Cardiac fibroblast (primary cell): ENCODE measurements around the gene ZNF37A.
"Not testable (repeated sequence)": the region's sequence is repeated elsewhere in the genome, so short reads cannot be mapped to it uniquely, and the experiment has no call there.

Experiments
- DNase-seq, 2 donors: peaks; one replicate each; pipeline versions ENCODE4 v3.0.0 to v3.0.0-alpha.2; 2010; ENCODE audit warnings: low read depth in 2 of 2
- H3K4me3 ChIP-seq, 2 donors: replicated peaks in 1 of 2; 1 replicate in 1 of 2; 2 replicates in 1 of 2; pipeline ENCODE4 v1.5.1; 2011; ENCODE audit warnings: low read depth in 2 of 2, low read length in 2 of 2, mild to moderate bottlenecking in 2 of 2, moderate library complexity in 1 of 2
- CTCF ChIP-seq: IDR thresholded peaks from one replicate; pipeline ENCODE4 v1.5.1; 2011; ENCODE audit warnings: low read depth, mild to moderate bottlenecking, low read length, inconsistent platforms

ZNF37A gene

GRCh38 chr10:38094158-38094926 lies at the start of gene ZNF37A:
Gene ZNF37A (plus strand): TSS chr10:38094337. CDS start chr10:38096618, 2,281 bp downstream.
- peak within 1 kb of the TSS; percentile 62 to 87 for H3K4me3 ChIP-seq
- no peak for TF ChIP-seq CTCF
- peak; percentile 97 to 98 for DNase-seq

- H3K4me3 ChIP-seq: no peak overlapping the region
- DNase-seq: no peak
- TF ChIP-seq CTCF: no peak
Measured at GRCh38 chr10:38045129-38045528, 49.0 kb upstream of the ZNF37A start.

- peak; percentile 16 to 42 for DNase-seq
- no peak for TF ChIP-seq CTCF
- no peak overlapping the region for H3K4me3 ChIP-seq
Measured at GRCh38 chr10:38047666-38048065, 46.5 kb upstream of the ZNF37A start.

GRCh38 chr10:38050212-38050611 lies 43.9 kb upstream of the ZNF37A start:
- H3K4me3 ChIP-seq: no peak overlapping the region
- no peak for TF ChIP-seq CTCF
- DNase-seq: no peak

- DNase-seq: peak; percentile 87 to 95
- H3K4me3 ChIP-seq: no peak overlapping the region
- TF ChIP-seq CTCF: no peak
Measured at GRCh38 chr10:38054361-38054797, 39.8 kb upstream of the ZNF37A start.

- peak in 1 of 2 donors; percentile 16 for DNase-seq
Measured at GRCh38 chr10:38055274-38055894, 38.8 kb upstream of the ZNF37A start.

GRCh38 chr10:38069663-38070062 lies 24.5 kb upstream of the ZNF37A start:
- not testable (repeated sequence) for H3K4me3 ChIP-seq
- peak; percentile 87 to 93 for DNase-seq

More at GRCh38 chr10:38055274-38055894, 38.8 kb upstream of the ZNF37A start:
- not testable (repeated sequence) for H3K4me3 ChIP-seq
